GM12878 (cell line): ENCODE measurements around the gene THAP9. TPM values are rescaled to one million over a fixed set of nuclear protein-coding genes. Genes with fewer than 3 reads are reported as not detected.

ENCODE experiments used
- BCLAF1 ChIP-seq: fragments of 450-650 bp; IDR thresholded peaks from 2 replicates; pipeline ENCODE4 v1.6.1; 2017; ENCODE audit warnings: antibody characterized with exemption, mild to moderate bottlenecking, moderate library complexity
- CEBPB ChIP-seq, 2 experiments: fragments of 150-350 bp in 1 of 2; IDR thresholded peaks; 2 replicates each; pipeline ENCODE4 v1.6.1; 2012 to 2014; ENCODE audit warnings: low read depth in 2 of 2, low read length in 2 of 2, borderline replicate concordance in 1 of 2, inconsistent platforms in 1 of 2
- EED ChIP-seq: sonication (generic); IDR thresholded peaks from 2 replicates; pipeline ENCODE4 v1.6.1; 2016; ENCODE audit warnings: antibody characterized with exemption, low read depth
- POLR2AphosphoS2 ChIP-seq: IDR thresholded peaks from 2 replicates; pipeline ENCODE4 v1.6.1; 2011; ENCODE audit warnings: low read depth, mild to moderate bottlenecking, low read length, improper control_type of control experiment, moderate library complexity
- TBL1XR1 ChIP-seq: IDR thresholded peaks from 2 replicates; pipeline ENCODE4 v1.6.1; 2012; ENCODE audit warnings: low read depth, low read length, improper control_type of control experiment
- USF1 ChIP-seq: IDR thresholded peaks from 2 replicates; pipeline ENCODE4 v1.6.1; 2011; ENCODE audit warnings: borderline replicate concordance, low read depth, mild to moderate bottlenecking, moderate library complexity, mixed read lengths, low read length; ENCODE audit not compliant: insufficient read depth; ENCODE audit errors: extremely low read length
- YBX1 ChIP-seq: fragments of 450-650 bp; IDR thresholded peaks from 2 replicates; pipeline ENCODE4 v1.6.1; 2016; ENCODE audit warnings: antibody characterized with exemption
- ZBTB33 ChIP-seq: fragments of 450-650 bp; IDR thresholded peaks from 2 replicates; pipeline ENCODE4 v1.6.1; 2017; ENCODE audit warnings: mild to moderate bottlenecking
- ZNF24 ChIP-seq: fragments of 450-650 bp; IDR thresholded peaks from 2 replicates; pipeline ENCODE4 v1.6.1; 2017; ENCODE audit warnings: antibody characterized with exemption, mild to moderate bottlenecking
- ZNF622 ChIP-seq: fragments of 450-650 bp; IDR thresholded peaks from 2 replicates; pipeline ENCODE4 v1.6.1; 2017; ENCODE audit warnings: mild to moderate bottlenecking, inconsistent platforms
- polyA plus RNA-seq, 11 experiments: library from polyadenylated mRNA; depleted of rRNA in 4 of 11; unstranded in 6 of 11; stranded (reverse) in 5 of 11; fragments of >200 nt; fragmentation: Nextera tagmentation in 4 of 11; fragmentation: Illumina TruSeq in 1 of 11; extraction: Ambion mirVana in 4 of 11; extraction: Trizol in 1 of 11; gene quantifications; 1 replicate in 1 of 11; 2 replicates in 10 of 11; pipeline versions ENCODE4 v1.2.1 to v1.2.3, GENCODE V29; 2011 to 2016; ENCODE audit warnings: inconsistent platforms in 2 of 11, missing spikeins in 2 of 11, low read depth in 1 of 11
- total RNA-seq, 4 experiments: library from RNA; depleted of rRNA in 3 of 4; stranded (reverse); fragments of >200 nt in 3 of 4; fragmentation: Illumina TruSeq in 1 of 4; extraction: Trizol in 1 of 4; gene quantifications; 2 replicates each; pipeline versions ENCODE4 v1.2.1 to v1.2.3, GENCODE V29; 2013 to 2021

The THAP9 gene
- total and polyA plus RNA-seq, 10 of the 15 experiments (the other 5 are each of a cell fraction or from before 2014, with no cell fraction given) = 2.1 to 4.9 (median 3.3) TPM

- TF ChIP-seq USF1 (no peak), YBX1 (no peak), BCLAF1 (no peak), TBL1XR1 (no peak), ZNF24 (no peak), POLR2AphosphoS2 (no peak), CEBPB (IDR thresholded peaks at IDR 0.05; ENCODE audit: borderline replicate concordance in 1 of 2, low read depth in 2 of 2, low read length in 2 of 2) (no peak), ZNF622 (no peak), ZBTB33 (no peak), EED (no peak)
These were observed 30.6 kb downstream of the THAP9 start (continued) for GRCh38 chr4:82930848-82931755.
